NCI-H1092 (cell line): Measurements from ENCODE around the gene OR1J4.
A peak's percentile ranks its signal among the peaks of the same experiment; 100 is the strongest.
"Not testable (repeated sequence)": the region's sequence is repeated elsewhere in the genome, so short reads cannot be mapped to it uniquely, and the experiment has no call there.

Experiments used
- DNase-seq: peaks from one replicate; lab custom pipeline; 2025; lab: John Stamatoyannopoulos, UW

OR1J4 gene

GRCh38 chr9:122518841-122519240 lies at the start of gene OR1J4:
OR1J4 (plus strand) TSS chr9:122519141; CDS start chr9:122519141, 0 bp downstream.
- DNase-seq = no peak

GRCh38 chr9:122474561-122474960 lies 44.4 kb upstream of the OR1J4 start:
- DNase-seq = no peak

GRCh38 chr9:122475717-122476116 lies 43.2 kb upstream of the OR1J4 start:
- DNase-seq = no peak

- DNase-seq = no peak
Observed at GRCh38 chr9:122477346-122477745, 41.6 kb upstream of the OR1J4 start.

GRCh38 chr9:122477826-122478225 lies 41.1 kb upstream of the OR1J4 start, which contains the start of gene OR1J1:
OR1J1 (minus strand) TSS chr9:122477926; CDS start chr9:122477926, 0 bp downstream.
- no peak for DNase-seq

- DNase-seq = no peak
Observed at GRCh38 chr9:122479062-122479461, 39.9 kb upstream of the OR1J4 start.

GRCh38 chr9:122498883-122499288 lies 20.1 kb upstream of the OR1J4 start:
- peak; percentile 6 for DNase-seq

- DNase-seq = no peak
Observed at GRCh38 chr9:122506964-122507363, 12.0 kb upstream of the OR1J4 start.

- DNase-seq = no peak
Observed at GRCh38 chr9:122510502-122510901, 8.4 kb upstream of the OR1J4 start, which contains the start of gene OR1J2. OR1J2 (plus strand) TSS chr9:122510802; CDS start chr9:122510802, 0 bp downstream.

GRCh38 chr9:122518226-122518625 lies 715 bp upstream of the OR1J4 start:
- DNase-seq = no peak

GRCh38 chr9:122519376-122519775 lies 435 bp downstream of the OR1J4 start:
- DNase-seq = no peak

- no peak for DNase-seq
Observed at GRCh38 chr9:122526602-122527001, 7.7 kb downstream of the OR1J4 start.

- no peak for DNase-seq
Observed at GRCh38 chr9:122527193-122527592, 8.3 kb downstream of the OR1J4 start, which contains the start of gene OR1N1. OR1N1 (minus strand) TSS chr9:122527293; CDS start chr9:122527293, 0 bp downstream.

GRCh38 chr9:122531157-122531556 lies 12.2 kb downstream of the OR1J4 start:
- DNase-seq = not testable (repeated sequence)

GRCh38 chr9:122536134-122536533 lies 17.2 kb downstream of the OR1J4 start:
- DNase-seq = no peak

GRCh38 chr9:122537066-122537465 lies 18.1 kb downstream of the OR1J4 start:
- not testable (repeated sequence) for DNase-seq

GRCh38 chr9:122538757-122539156 lies 19.8 kb downstream of the OR1J4 start:
- DNase-seq = no peak

- no peak for DNase-seq
Observed at GRCh38 chr9:122546196-122546595, 27.3 kb downstream of the OR1J4 start.

- DNase-seq = no peak
Observed at GRCh38 chr9:122551371-122551770, 32.4 kb downstream of the OR1J4 start.

GRCh38 chr9:122552812-122553211 lies 33.9 kb downstream of the OR1J4 start, which contains the start of gene OR1N2:
OR1N2 (plus strand) TSS chr9:122553112; CDS start chr9:122553212, 100 bp downstream.
- no peak for DNase-seq

GRCh38 chr9:122561446-122561845 lies 42.5 kb downstream of the OR1J4 start:
- no peak for DNase-seq

GRCh38 chr9:122562134-122562760 lies 43.3 kb downstream of the OR1J4 start:
- DNase-seq = no peak

- DNase-seq = no peak
Observed at GRCh38 chr9:122567901-122568300, 49.0 kb downstream of the OR1J4 start.
